Activated CD4-positive, CD25-positive, alpha-beta regulatory T cell treated with anti-CD3 and anti-CD28 coated beads, Interleukin-2, amount 50 U/mL, for 24 hours (primary cell): ENCODE results near the gene MISP.

ENCODE experiments used
- ATAC-seq, 2 donors: fragments of 150-1000 bp; cut with Tn5 transposase; one replicate each; pipeline ENCODE4 v1.10.0; 2021; ENCODE audit warnings: mild to moderate bottlenecking in 1 of 2, moderate library complexity in 1 of 2

Gene MISP

GRCh38 chr19:747432-748273, 3.3 kb upstream of the MISP start:
- no peak for ATAC-seq

- no peak for ATAC-seq
Measured at GRCh38 chr19:748274-748598, 2.7 kb upstream of the MISP start.

GRCh38 chr19:749811-750210, 1.1 kb upstream of the MISP start:
- ATAC-seq, result no peak

GRCh38 chr19:751501-752341, 809 bp downstream of the MISP start:
- no peak for ATAC-seq

GRCh38 chr19:752652-753517, 2.0 kb downstream of the MISP start:
- ATAC-seq, result no peak

GRCh38 chr19:754530-754929, 3.6 kb downstream of the MISP start:
- no peak for ATAC-seq

- ATAC-seq, result no peak
Measured at GRCh38 chr19:755063-755462, 4.2 kb downstream of the MISP start.

- ATAC-seq, result peak; percentile 81 to 86
Measured at GRCh38 chr19:756236-756635, 5.3 kb downstream of the MISP start.

- no peak for ATAC-seq
Measured at GRCh38 chr19:756821-757688, 6.1 kb downstream of the MISP start.

- ATAC-seq, result no peak
Measured at GRCh38 chr19:757811-758668, 7.1 kb downstream of the MISP start.

GRCh38 chr19:763181-763580, 12.3 kb downstream of the MISP start:
- ATAC-seq, result no peak

- ATAC-seq, result no peak
Measured at GRCh38 chr19:763869-764268, 13.0 kb downstream of the MISP start.

- no peak for ATAC-seq
Measured at GRCh38 chr19:764301-764700, 13.4 kb downstream of the MISP start.

- ATAC-seq, result no peak
Measured at GRCh38 chr19:765179-765738, 14.3 kb downstream of the MISP start.

GRCh38 chr19:768424-768823, 17.5 kb downstream of the MISP start:
- no peak for ATAC-seq

- ATAC-seq, result no peak
Measured at GRCh38 chr19:769616-770015, 18.7 kb downstream of the MISP start.

- ATAC-seq, result peak; percentile 35 to 48
Measured at GRCh38 chr19:771332-771785, 20.4 kb downstream of the MISP start.

- ATAC-seq, result no peak
Measured at GRCh38 chr19:772063-772462, 21.2 kb downstream of the MISP start.

GRCh38 chr19:772730-773436, 22.0 kb downstream of the MISP start:
- no peak for ATAC-seq

- no peak for ATAC-seq
Measured at GRCh38 chr19:776549-776948, 25.6 kb downstream of the MISP start.
